ENCODE measurements around the gene RIF1. TPM values are rescaled to one million over a fixed set of nuclear protein-coding genes. Genes with fewer than 3 reads are reported as not detected.

The RIF1 gene
- total and polyA plus RNA-seq, 9 of the 15 experiments (the other 6 are each of a cell fraction or from before 2014, with no cell fraction given), result 11.0 to 109 (median 44.2) TPM

DNA sequence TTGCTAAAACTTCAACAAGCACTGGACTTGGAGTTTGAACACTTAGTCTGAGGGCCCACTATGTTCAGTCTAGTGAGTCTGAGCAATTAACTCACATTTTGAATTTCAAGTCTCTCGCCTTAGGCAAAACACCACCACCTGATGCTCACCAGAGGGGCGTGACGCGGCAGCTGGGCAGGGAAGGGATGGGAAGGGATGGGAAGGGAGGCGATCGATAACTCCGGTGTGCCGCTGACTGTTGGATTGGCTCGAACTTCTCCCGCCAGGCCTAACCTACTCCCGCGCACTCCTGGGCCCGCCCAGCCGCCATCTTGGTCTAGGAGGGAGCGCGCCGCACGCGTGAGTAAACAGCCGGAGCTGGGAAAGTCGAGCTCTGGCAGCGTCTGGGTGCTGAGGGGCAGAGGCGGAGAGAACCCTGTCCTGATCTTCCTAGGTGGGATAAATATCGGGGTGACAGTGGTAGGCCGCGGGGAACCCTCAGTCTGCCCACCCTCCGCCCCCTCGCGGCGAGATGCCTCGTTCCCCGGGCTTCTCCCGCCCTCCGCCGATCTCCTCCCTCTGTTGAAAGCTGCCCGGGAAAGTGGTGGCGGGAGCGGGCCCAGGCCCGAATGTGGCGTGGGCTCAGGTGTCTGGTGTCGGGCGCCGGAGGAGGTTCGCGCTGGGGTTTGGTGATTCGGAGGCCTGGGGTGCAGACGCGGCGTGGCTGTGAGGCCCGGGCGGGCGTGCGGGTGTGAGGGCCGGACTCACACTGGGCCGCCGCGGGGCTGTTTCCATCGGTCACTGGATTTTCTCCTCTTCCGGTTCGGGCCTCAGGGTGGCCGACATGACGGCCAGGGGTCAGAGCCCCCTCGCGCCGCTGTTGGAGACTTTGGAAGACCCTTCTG lies at the start of gene RIF1 (continued):
- TF ChIP-seq CAMTA2 (CRISPR knock-in tag; conservative IDR thresholded peaks at IDR 0.05) (no peak; the same call in 1 of the 2 replicates), ZBTB8A (IDR thresholded peaks at IDR 0.05; ENCODE audit: partially characterized antibody) (no peak), YY1 (IDR thresholded peaks at IDR 0.05; ENCODE audit: borderline replicate concordance in 1 of 3, control insufficient read depth in 1 of 3, extremely low read depth in 1 of 3, insufficient read depth in 3 of 3, insufficient read length in 1 of 3, insufficient replicate concordance in 2 of 3, low read depth in 1 of 3, low read length in 2 of 3) (peak; percentile 93 to 99 (median 98)), ZNF436 (CRISPR knock-in tag; IDR thresholded peaks at IDR 0.05) (no peak), PML (IDR thresholded peaks at IDR 0.05; ENCODE audit: low read length) (peak; percentile 78), EGR1 (conservative IDR thresholded peaks at IDR 0.05) (peak; percentile 95), ADNP (tag; IDR thresholded peaks at IDR 0.05) (peak; percentile 92), ZNF347 (CRISPR knock-in tag; IDR thresholded peaks at IDR 0.05; ENCODE audit: low read depth) (no peak), NELFE (IDR thresholded peaks at IDR 0.05; ENCODE audit: insufficient read depth, insufficient read length) (no peak), SRSF1 (IDR thresholded peaks at IDR 0.05; ENCODE audit: low read depth, low read length) (0 out of 2 replicates have a peak, but pooled peaks have one; percentile 40), MCM3 (IDR thresholded peaks at IDR 0.05) (no peak), RAD51 (IDR thresholded peaks at IDR 0.05; ENCODE audit: borderline replicate concordance, low read depth) (peak; percentile 72), ILK (tag; IDR thresholded peaks at IDR 0.05; ENCODE audit: borderline replicate concordance, low read depth) (no peak), ESRRB (CRISPR knock-in tag; IDR thresholded peaks at IDR 0.05; ENCODE audit: borderline replicate concordance) (no peak), ZNF311 (CRISPR knock-in tag; IDR thresholded peaks at IDR 0.05) (no peak), CC2D1A (IDR thresholded peaks at IDR 0.05) (no peak), MYC (IDR thresholded peaks at IDR 0.05; ENCODE audit: low read depth, low read length) (peak; percentile 98), MYC (CRISPR knock-in tag; IDR thresholded peaks at IDR 0.05; ENCODE audit: borderline replicate concordance, low read depth) (peak; percentile 96), POLR3G (IDR thresholded peaks at IDR 0.05; ENCODE audit: extremely low read depth, insufficient read length, insufficient replicate concordance) (no peak), BRD4 (IDR thresholded peaks at IDR 0.05) (peak; percentile 90), WHSC1 (IDR thresholded peaks at IDR 0.05; ENCODE audit: low read length) (no peak), MCM7 (IDR thresholded peaks at IDR 0.05) (no peak), SNIP1 (IDR thresholded peaks at IDR 0.05; ENCODE audit: low read depth) (no peak), MED1 (CRISPR knock-in tag; IDR thresholded peaks at IDR 0.05; ENCODE audit: borderline replicate concordance) (no peak), BRF2 (IDR thresholded peaks at IDR 0.05; ENCODE audit: borderline replicate concordance, insufficient read depth, insufficient read length) (no peak)
- TF ChIP-seq, protein P1, sequence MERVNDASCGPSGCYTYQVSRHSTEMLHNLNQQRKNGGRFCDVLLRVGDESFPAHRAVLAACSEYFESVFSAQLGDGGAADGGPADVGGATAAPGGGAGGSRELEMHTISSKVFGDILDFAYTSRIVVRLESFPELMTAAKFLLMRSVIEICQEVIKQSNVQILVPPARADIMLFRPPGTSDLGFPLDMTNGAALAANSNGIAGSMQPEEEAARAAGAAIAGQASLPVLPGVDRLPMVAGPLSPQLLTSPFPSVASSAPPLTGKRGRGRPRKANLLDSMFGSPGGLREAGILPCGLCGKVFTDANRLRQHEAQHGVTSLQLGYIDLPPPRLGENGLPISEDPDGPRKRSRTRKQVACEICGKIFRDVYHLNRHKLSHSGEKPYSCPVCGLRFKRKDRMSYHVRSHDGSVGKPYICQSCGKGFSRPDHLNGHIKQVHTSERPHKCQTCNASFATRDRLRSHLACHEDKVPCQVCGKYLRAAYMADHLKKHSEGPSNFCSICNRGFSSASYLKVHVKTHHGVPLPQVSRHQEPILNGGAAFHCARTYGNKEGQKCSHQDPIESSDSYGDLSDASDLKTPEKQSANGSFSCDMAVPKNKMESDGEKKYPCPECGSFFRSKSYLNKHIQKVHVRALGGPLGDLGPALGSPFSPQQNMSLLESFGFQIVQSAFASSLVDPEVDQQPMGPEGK (CRISPR knock-in tag; IDR thresholded peaks at IDR 0.05; ENCODE audit: borderline replicate concordance), result no peak

Data from K562 (cell line).